ENCODE measurements around the gene MAP4K2.

MAP4K2 gene

DNA sequence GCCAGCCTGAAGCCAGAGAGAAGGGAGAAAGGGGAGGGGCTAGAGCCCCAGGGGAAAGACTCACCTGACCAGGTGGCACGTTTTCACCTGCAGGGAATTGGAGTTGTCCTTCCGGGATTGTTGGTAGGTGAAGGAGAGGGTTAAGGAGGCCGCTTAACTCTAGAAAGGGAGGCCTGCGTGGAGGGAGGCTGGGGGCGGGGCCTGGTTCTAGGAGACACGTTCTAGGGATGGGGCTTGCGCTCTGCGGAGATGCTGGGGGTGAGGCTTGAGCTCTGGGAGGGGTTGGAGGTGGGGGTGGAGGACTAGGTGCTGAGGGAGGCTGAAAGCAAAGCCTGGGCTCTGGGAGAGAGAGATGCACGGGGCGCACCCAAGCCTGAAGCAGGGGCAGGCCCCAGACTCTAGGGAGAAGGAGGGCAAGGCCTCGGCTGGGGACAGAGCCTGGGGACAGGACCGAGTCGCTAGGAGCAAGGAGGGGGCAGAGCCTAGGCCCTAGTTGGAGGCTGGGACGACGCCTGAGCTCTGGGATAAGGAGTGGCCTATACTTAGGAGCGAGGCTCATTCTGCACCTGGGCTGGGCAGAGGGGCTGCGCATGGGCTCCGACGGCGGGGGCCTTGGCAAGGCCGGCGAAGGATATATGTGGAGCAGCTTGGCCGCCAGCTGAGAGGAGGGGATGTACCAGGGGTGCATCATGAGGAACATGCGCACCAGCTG, 61.5 kb downstream of the MAP4K2 start:
- Mint-ChIP-seq H3K4me3 (peak overlapping the region; percentile 76 to 84), H3K4me1 (peaks cover 64% of the 10 kb centered on the region), H3K9me3 (no peaks in the 10 kb centered on the region), H3K27me3 (no peaks in the 10 kb centered on the region), H3K27ac (peak overlapping the region; percentile 39 to 76)
- no peak for ATAC-seq
- DNase-seq = no peak

DNA sequence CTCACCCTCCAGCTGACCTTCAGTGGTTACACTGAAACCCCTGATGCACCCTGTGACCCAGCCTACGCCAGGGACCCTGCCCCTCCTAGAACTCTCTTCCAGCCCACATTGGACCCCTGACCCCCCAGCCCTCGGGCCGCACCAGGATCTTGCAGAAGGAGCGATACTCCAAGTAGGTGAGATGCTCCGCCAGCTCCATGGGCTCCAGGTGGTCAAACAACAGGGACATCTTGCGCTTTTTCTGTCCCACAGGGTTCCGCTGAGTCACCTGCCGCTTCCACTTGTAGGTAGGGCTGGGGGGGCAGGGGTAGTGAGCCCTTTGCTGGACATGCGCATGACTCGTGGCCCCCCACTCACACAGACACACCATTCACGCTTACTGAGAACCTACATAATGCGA, 63.1 kb downstream of the MAP4K2 start:
- H3K9me3 Mint-ChIP-seq = no peaks in the 10 kb centered on the region
- no peaks in the 10 kb centered on the region for H3K27me3 Mint-ChIP-seq
- H3K4me1 Mint-ChIP-seq = peaks cover 61% of the 10 kb centered on the region
- DNase-seq (no peak), ATAC-seq (no peak)
- H3K27ac Mint-ChIP-seq = peak overlapping the region in 1 of 2 donors; percentile 81
- no peak overlapping the region for H3K4me3 Mint-ChIP-seq

DNA sequence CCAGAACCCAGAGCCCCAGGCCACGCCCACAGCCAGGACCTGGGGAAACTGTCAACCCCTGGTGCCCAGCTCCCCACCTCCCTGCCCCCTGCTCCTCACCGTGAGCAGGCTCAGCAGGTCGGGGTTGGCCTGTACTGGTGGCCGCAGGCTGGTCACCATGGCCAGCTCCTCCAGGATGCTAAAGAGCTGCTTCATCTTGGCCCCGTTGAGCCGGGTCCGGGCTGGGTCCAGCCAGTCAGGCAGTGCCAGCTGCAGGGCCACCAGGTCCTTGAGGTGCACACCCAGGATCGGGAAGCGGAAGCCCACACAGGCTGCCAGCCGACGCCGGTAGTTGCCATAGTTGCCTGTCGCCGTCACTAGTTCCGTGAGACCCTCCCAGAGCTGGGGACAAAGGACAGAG, 66.4 kb downstream of the MAP4K2 start:
- H3K27ac Mint-ChIP-seq = no peak overlapping the region
- no peak overlapping the region for H3K4me3 Mint-ChIP-seq
- no peak for DNase-seq
- no peak for ATAC-seq
- peaks cover 53% of the 10 kb centered on the region for H3K4me1 Mint-ChIP-seq
- H3K27me3 Mint-ChIP-seq = no peaks in the 10 kb centered on the region
- no peaks in the 10 kb centered on the region for H3K9me3 Mint-ChIP-seq

DNA sequence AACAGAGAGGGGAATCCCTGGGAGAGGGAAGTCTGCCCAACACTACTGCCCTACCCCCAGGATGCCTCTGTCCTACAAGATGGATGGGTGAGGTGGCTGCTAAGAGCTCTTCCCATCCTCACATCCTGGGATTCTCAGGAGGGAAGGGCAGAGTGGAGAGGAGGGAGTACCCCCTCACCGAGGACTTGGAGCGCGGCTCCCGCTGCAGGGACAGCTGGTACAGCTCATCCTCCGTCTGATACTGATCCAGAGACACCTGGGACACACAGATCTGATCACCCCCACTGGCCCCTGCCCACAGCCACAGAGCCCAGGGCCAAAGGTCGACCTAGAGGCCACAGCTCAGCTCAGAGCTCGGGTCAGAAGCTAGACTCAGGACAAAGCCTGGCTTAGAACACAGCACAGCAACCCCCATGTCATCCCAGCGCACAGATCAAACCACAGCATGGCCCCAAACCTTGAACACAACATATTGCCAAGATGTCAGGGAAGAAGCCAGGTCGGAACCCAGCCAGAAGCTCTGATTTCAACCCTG, 67.2 kb downstream of the MAP4K2 start:
- no peaks in the 10 kb centered on the region for H3K27me3 Mint-ChIP-seq

More for the DNA sequence above, 67.2 kb downstream of the MAP4K2 start:
- DNase-seq = no peak
- Mint-ChIP-seq H3K4me3 (no peak overlapping the region), H3K27ac (no peak overlapping the region), H3K9me3 (no peaks in the 10 kb centered on the region), H3K4me1 (peaks cover 46% of the 10 kb centered on the region)
- ATAC-seq = no peak
